ENCODE results near the gene TRAK2.
"Not testable (repeated sequence)": the region's sequence is repeated elsewhere in the genome, so short reads cannot be mapped to it uniquely, and the experiment has no call there.

TRAK2 gene

GRCh38 chr2:201452058-201452921 is 1.0 kb upstream of the TRAK2 start:
- Histone ChIP-seq H3K36me3 (ENCODE audit: control insufficient read depth, insufficient read depth, low read length) (no peaks in the 10 kb centered on the region), H3K4me3 (ENCODE audit: insufficient read depth, low read depth, low read length) (peak overlapping the region; percentile 93), H3K27me3 (ENCODE audit: control insufficient read depth, insufficient read depth, low read length, poor library complexity, severe bottlenecking) (peaks cover 14% of the 10 kb centered on the region), H3K9me3 (ENCODE audit: control insufficient read depth, low read length) (no peaks in the 10 kb centered on the region), H3K4me1 (ENCODE audit: control insufficient read depth, insufficient read depth, low read length) (no peaks in the 10 kb centered on the region), H3K27ac (ENCODE audit: insufficient read depth, low read depth, low read length, poor library complexity, severe bottlenecking) (no peak overlapping the region)
- 8 to 12% methylated on average over 47 to 49 of the region's 49 CpGs for WGBS, 2 experiments

- 0% methylated on average over 20 of the region's 20 CpGs for WGBS, 2 experiments
- peaks cover 14% of the 10 kb centered on the region for H3K27me3 ChIP-seq (ENCODE audit: control insufficient read depth, insufficient read depth, low read length, poor library complexity, severe bottlenecking)
- H3K36me3 ChIP-seq (ENCODE audit: control insufficient read depth, insufficient read depth, low read length) = no peaks in the 10 kb centered on the region
- no peaks in the 10 kb centered on the region for H3K4me1 ChIP-seq (ENCODE audit: control insufficient read depth, insufficient read depth, low read length)
- peak overlapping the region; percentile 93 for H3K4me3 ChIP-seq (ENCODE audit: insufficient read depth, low read depth, low read length)
- H3K9me3 ChIP-seq (ENCODE audit: control insufficient read depth, low read length) = no peaks in the 10 kb centered on the region
- H3K27ac ChIP-seq (ENCODE audit: insufficient read depth, low read depth, low read length, poor library complexity, severe bottlenecking) = peak overlapping the region; percentile 58
Observed at GRCh38 chr2:201450954-201451291, 335 bp downstream of the TRAK2 start.

- Histone ChIP-seq H3K27ac (ENCODE audit: insufficient read depth, low read depth, low read length, poor library complexity, severe bottlenecking) (no peak overlapping the region), H3K36me3 (ENCODE audit: control insufficient read depth, insufficient read depth, low read length) (no peaks in the 10 kb centered on the region), H3K4me1 (ENCODE audit: control insufficient read depth, insufficient read depth, low read length) (no peaks in the 10 kb centered on the region), H3K27me3 (ENCODE audit: control insufficient read depth, insufficient read depth, low read length, poor library complexity, severe bottlenecking) (peaks cover 14% of the 10 kb centered on the region), H3K9me3 (ENCODE audit: control insufficient read depth, low read length) (no peaks in the 10 kb centered on the region), H3K4me3 (ENCODE audit: insufficient read depth, low read depth, low read length) (no peak overlapping the region)
- WGBS, 2 experiments = 94 to 98% methylated on average over 3 to 4 of the region's 4 CpGs
Observed at GRCh38 chr2:201448701-201449100, 2.6 kb downstream of the TRAK2 start.

- peaks cover 8% of the 10 kb centered on the region for H3K27me3 ChIP-seq (ENCODE audit: control insufficient read depth, insufficient read depth, low read length, poor library complexity, severe bottlenecking)
- H3K4me1 ChIP-seq (ENCODE audit: control insufficient read depth, insufficient read depth, low read length) = no peaks in the 10 kb centered on the region
- 94 to 100% methylated on average over 1 of the region's 1 CpG for whole genome bisulfite sequencing, 2 experiments
Observed at GRCh38 chr2:201448061-201448460, 3.2 kb downstream of the TRAK2 start.

GRCh38 chr2:201447086-201447485 is 4.2 kb downstream of the TRAK2 start:
- Histone ChIP-seq H3K4me1 (ENCODE audit: control insufficient read depth, insufficient read depth, low read length) (no peaks in the 10 kb centered on the region), H3K27ac (ENCODE audit: insufficient read depth, low read depth, low read length, poor library complexity, severe bottlenecking) (no peak overlapping the region), H3K36me3 (ENCODE audit: control insufficient read depth, insufficient read depth, low read length) (no peaks in the 10 kb centered on the region), H3K27me3 (ENCODE audit: control insufficient read depth, insufficient read depth, low read length, poor library complexity, severe bottlenecking) (no peaks in the 10 kb centered on the region), H3K9me3 (ENCODE audit: control insufficient read depth, low read length) (no peaks in the 10 kb centered on the region), H3K4me3 (ENCODE audit: insufficient read depth, low read depth, low read length) (no peak overlapping the region)
- 94 to 95% methylated on average over 1 of the region's 1 CpG for WGBS, 2 experiments

More at GRCh38 chr2:201448061-201448460, 3.2 kb downstream of the TRAK2 start:
- Histone ChIP-seq H3K27ac (ENCODE audit: insufficient read depth, low read depth, low read length, poor library complexity, severe bottlenecking) (no peak overlapping the region), H3K36me3 (ENCODE audit: control insufficient read depth, insufficient read depth, low read length) (no peaks in the 10 kb centered on the region), H3K9me3 (ENCODE audit: control insufficient read depth, low read length) (no peaks in the 10 kb centered on the region), H3K4me3 (ENCODE audit: insufficient read depth, low read depth, low read length) (no peak overlapping the region)

GRCh38 chr2:201444746-201445465 is 6.4 kb downstream of the TRAK2 start:
- Histone ChIP-seq H3K4me1 (ENCODE audit: control insufficient read depth, insufficient read depth, low read length) (no peaks in the 10 kb centered on the region), H3K27ac (ENCODE audit: insufficient read depth, low read depth, low read length, poor library complexity, severe bottlenecking) (no peak overlapping the region), H3K9me3 (ENCODE audit: control insufficient read depth, low read length) (no peaks in the 10 kb centered on the region), H3K27me3 (ENCODE audit: control insufficient read depth, insufficient read depth, low read length, poor library complexity, severe bottlenecking) (no peaks in the 10 kb centered on the region), H3K36me3 (ENCODE audit: control insufficient read depth, insufficient read depth, low read length) (no peaks in the 10 kb centered on the region), H3K4me3 (ENCODE audit: insufficient read depth, low read depth, low read length) (no peak overlapping the region)
- WGBS, 2 experiments = 96% methylated on average over 2 to 3 of the region's 3 CpGs

- 91 to 94% methylated on average over 7 of the region's 7 CpGs for WGBS, 2 experiments
- no peak overlapping the region for H3K4me3 ChIP-seq (ENCODE audit: insufficient read depth, low read depth, low read length)
- H3K36me3 ChIP-seq (ENCODE audit: control insufficient read depth, insufficient read depth, low read length) = no peaks in the 10 kb centered on the region
- H3K4me1 ChIP-seq (ENCODE audit: control insufficient read depth, insufficient read depth, low read length) = no peaks in the 10 kb centered on the region
- no peaks in the 10 kb centered on the region for H3K27me3 ChIP-seq (ENCODE audit: control insufficient read depth, insufficient read depth, low read length, poor library complexity, severe bottlenecking)
- H3K27ac ChIP-seq (ENCODE audit: insufficient read depth, low read depth, low read length, poor library complexity, severe bottlenecking) = no peak overlapping the region
- H3K9me3 ChIP-seq (ENCODE audit: control insufficient read depth, low read length) = no peaks in the 10 kb centered on the region
Observed at GRCh38 chr2:201441409-201441808, 9.8 kb downstream of the TRAK2 start.

- H3K4me1 ChIP-seq (ENCODE audit: control insufficient read depth, insufficient read depth, low read length) = no peaks in the 10 kb centered on the region
- WGBS, 2 experiments = 89 to 91% methylated on average over 1 of the region's 1 CpG
- H3K9me3 ChIP-seq (ENCODE audit: control insufficient read depth, low read length) = no peaks in the 10 kb centered on the region
- H3K27ac ChIP-seq (ENCODE audit: insufficient read depth, low read depth, low read length, poor library complexity, severe bottlenecking) = no peak overlapping the region
- H3K4me3 ChIP-seq (ENCODE audit: insufficient read depth, low read depth, low read length) = no peak overlapping the region
- H3K36me3 ChIP-seq (ENCODE audit: control insufficient read depth, insufficient read depth, low read length) = no peaks in the 10 kb centered on the region
- no peaks in the 10 kb centered on the region for H3K27me3 ChIP-seq (ENCODE audit: control insufficient read depth, insufficient read depth, low read length, poor library complexity, severe bottlenecking)
Observed at GRCh38 chr2:201440182-201440581, 11.1 kb downstream of the TRAK2 start.

- H3K9me3 ChIP-seq (ENCODE audit: control insufficient read depth, low read length) = not testable (repeated sequence)
- 93 to 100% methylated on average over 1 of the region's 3 CpGs for WGBS, 2 experiments
Observed at GRCh38 chr2:201439336-201439922, 11.8 kb downstream of the TRAK2 start.

GRCh38 chr2:201436141-201436540 is 15.1 kb downstream of the TRAK2 start:
- no peaks in the 10 kb centered on the region for H3K9me3 ChIP-seq (ENCODE audit: control insufficient read depth, low read length)
- H3K4me1 ChIP-seq (ENCODE audit: control insufficient read depth, insufficient read depth, low read length) = no peaks in the 10 kb centered on the region
- no peaks in the 10 kb centered on the region for H3K36me3 ChIP-seq (ENCODE audit: control insufficient read depth, insufficient read depth, low read length)
- WGBS, 2 experiments = 91 to 95% methylated on average over 2 of the region's 2 CpGs
- no peak overlapping the region for H3K27ac ChIP-seq (ENCODE audit: insufficient read depth, low read depth, low read length, poor library complexity, severe bottlenecking)
- H3K27me3 ChIP-seq (ENCODE audit: control insufficient read depth, insufficient read depth, low read length, poor library complexity, severe bottlenecking) = no peaks in the 10 kb centered on the region
- no peak overlapping the region for H3K4me3 ChIP-seq (ENCODE audit: insufficient read depth, low read depth, low read length)

More at GRCh38 chr2:201439336-201439922, 11.8 kb downstream of the TRAK2 start:
- H3K4me3 ChIP-seq (ENCODE audit: insufficient read depth, low read depth, low read length); H3K27me3 ChIP-seq (ENCODE audit: control insufficient read depth, insufficient read depth, low read length, poor library complexity, severe bottlenecking); H3K4me1 ChIP-seq (ENCODE audit: control insufficient read depth, insufficient read depth, low read length); H3K27ac ChIP-seq (ENCODE audit: insufficient read depth, low read depth, low read length, poor library complexity, severe bottlenecking); H3K36me3 ChIP-seq (ENCODE audit: control insufficient read depth, insufficient read depth, low read length): not testable (repeated sequence)
